Measurements from ENCODE around the gene NRXN3. TPM values are rescaled to one million over a fixed set of nuclear protein-coding genes. Genes with fewer than 3 reads are reported as not detected.

The NRXN3 gene
- total RNA-seq, 1 experiment from 2014 or later: 0.80 TPM

- no peak for DNase-seq
- Histone ChIP-seq H3K27me3 (ENCODE audit: control insufficient read depth, insufficient read depth, low read length) (no peaks in the 10 kb centered on the region), H3K36me3 (replicated peaks; ENCODE audit: control insufficient read depth, insufficient read depth, low read length) (no peaks in the 10 kb centered on the region), H3K4me3 (ENCODE audit: insufficient read depth, low read depth, low read length) (no peak overlapping the region)
Measured at GRCh38 chr14:78618368-78618767, 448.2 kb downstream of the NRXN3 start.

DNA sequence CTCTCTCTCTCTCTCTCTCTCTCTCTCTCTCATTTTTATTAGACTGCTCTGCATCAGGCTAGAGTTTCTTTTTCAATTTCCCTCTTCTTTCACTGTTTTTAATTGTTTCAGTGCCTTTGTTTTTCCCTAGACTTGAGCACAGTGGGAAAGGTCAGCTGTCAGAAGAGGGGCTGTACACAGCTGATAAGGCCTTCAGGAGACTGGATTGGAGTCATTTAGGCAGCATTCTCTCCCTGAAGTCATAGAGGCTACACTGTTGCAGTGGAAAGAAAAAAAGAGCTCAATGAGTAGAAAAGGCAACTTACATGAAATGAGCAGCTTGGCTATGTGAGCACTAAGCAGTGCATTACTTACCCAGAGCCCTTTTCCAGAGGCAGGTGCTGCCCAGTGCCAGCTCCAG is 456.9 kb downstream of the NRXN3 start:
- no peak for DNase-seq
- Histone ChIP-seq H3K36me3 (replicated peaks; ENCODE audit: control insufficient read depth, insufficient read depth, low read length) (no peaks in the 10 kb centered on the region), H3K4me3 (ENCODE audit: insufficient read depth, low read depth, low read length) (no peak overlapping the region), H3K27me3 (ENCODE audit: control insufficient read depth, insufficient read depth, low read length) (no peaks in the 10 kb centered on the region)

- DNase-seq: no peak
- no peaks in the 10 kb centered on the region for H3K27me3 ChIP-seq (ENCODE audit: control insufficient read depth, insufficient read depth, low read length)
- H3K36me3 ChIP-seq (replicated peaks; ENCODE audit: control insufficient read depth, insufficient read depth, low read length): no peaks in the 10 kb centered on the region
Measured at GRCh38 chr14:78631551-78631950, 461.4 kb downstream of the NRXN3 start.

GRCh38 chr14:78633752-78634151 is 463.6 kb downstream of the NRXN3 start:
- Histone ChIP-seq H3K27me3 (ENCODE audit: control insufficient read depth, insufficient read depth, low read length) (no peaks in the 10 kb centered on the region), H3K4me3 (ENCODE audit: insufficient read depth, low read depth, low read length) (no peak overlapping the region), H3K36me3 (replicated peaks; ENCODE audit: control insufficient read depth, insufficient read depth, low read length) (no peaks in the 10 kb centered on the region)
- peak; percentile 43 for DNase-seq

More at GRCh38 chr14:78631551-78631950, 461.4 kb downstream of the NRXN3 start:
- H3K4me3 ChIP-seq (ENCODE audit: insufficient read depth, low read depth, low read length): no peak overlapping the region

DNA sequence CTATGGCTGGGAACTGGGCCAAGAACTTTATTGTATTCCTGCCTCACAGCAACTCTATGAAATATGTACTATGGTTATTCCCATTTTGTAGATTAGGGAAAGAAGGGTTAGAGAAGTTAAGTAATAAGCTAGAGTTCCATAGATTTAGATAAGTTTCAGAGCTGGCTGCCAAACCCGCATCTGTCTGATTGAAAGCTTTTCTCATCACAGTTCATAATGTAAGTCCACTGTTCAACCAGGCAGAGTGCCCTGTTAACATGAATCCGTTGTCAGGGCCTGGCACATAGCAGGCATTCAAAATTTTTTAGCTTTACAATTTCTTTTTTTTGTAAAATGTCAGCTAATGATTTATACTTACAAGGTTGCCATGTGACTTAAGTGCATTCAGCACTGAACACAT is 467.3 kb downstream of the NRXN3 start:
- DNase-seq: no peak
- no peaks in the 10 kb centered on the region for H3K27me3 ChIP-seq (ENCODE audit: control insufficient read depth, insufficient read depth, low read length)
- H3K36me3 ChIP-seq (replicated peaks; ENCODE audit: control insufficient read depth, insufficient read depth, low read length): no peaks in the 10 kb centered on the region
- H3K4me3 ChIP-seq (ENCODE audit: insufficient read depth, low read depth, low read length): no peak overlapping the region

DNA sequence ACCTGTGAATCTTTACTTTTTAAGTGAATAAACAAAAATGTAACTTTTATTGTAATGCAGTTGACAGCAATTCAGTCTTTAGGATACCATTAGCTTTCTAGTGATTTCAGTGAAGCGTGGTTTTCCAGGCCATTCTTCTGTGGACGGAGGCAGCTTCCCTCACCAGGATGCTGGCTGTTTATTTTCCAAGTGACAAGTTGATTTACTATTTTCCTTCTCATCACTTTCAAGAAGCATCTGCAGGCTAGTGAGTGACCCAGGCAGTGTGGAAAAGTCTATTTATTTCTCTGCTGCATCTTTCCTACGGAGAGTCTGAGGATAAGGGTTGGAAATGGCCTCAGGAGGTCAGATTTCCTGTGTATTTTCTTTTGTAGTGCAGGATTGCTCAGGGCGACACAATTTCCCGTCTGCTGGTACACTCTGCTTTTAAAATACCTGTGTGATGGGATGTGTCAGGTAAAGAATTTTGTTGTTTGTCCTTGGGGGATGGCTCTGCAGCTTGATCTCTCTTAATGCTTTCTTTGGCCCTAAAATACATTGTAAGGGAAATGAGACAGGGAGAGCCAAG is 467.8 kb downstream of the NRXN3 start:
- Histone ChIP-seq H3K27me3 (ENCODE audit: control insufficient read depth, insufficient read depth, low read length) (no peaks in the 10 kb centered on the region), H3K36me3 (replicated peaks; ENCODE audit: control insufficient read depth, insufficient read depth, low read length) (no peaks in the 10 kb centered on the region), H3K4me3 (ENCODE audit: insufficient read depth, low read depth, low read length) (no peak overlapping the region)
- DNase-seq: no peak

DNA sequence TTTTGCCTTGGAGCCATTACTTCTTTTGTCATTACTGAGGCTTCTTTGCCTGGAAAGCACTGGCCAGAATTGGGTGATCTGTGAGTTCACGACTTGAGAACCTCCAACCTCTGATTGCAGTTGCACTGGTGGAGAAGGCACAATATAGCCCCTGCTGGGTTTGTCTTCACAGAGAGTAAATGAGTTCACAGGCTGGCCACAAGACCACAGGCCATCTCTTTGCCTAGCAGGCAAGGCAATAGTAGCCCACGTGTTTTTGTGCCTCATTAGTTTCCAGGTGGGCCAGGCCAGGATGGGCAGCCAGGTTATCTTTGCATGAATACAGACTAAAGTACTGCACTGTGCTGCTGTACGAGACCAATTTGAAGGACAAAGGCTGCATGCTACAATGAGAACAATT is 468.8 kb downstream of the NRXN3 start:
- Histone ChIP-seq H3K27me3 (ENCODE audit: control insufficient read depth, insufficient read depth, low read length) (no peaks in the 10 kb centered on the region), H3K36me3 (replicated peaks; ENCODE audit: control insufficient read depth, insufficient read depth, low read length) (no peaks in the 10 kb centered on the region), H3K4me3 (ENCODE audit: insufficient read depth, low read depth, low read length) (no peak overlapping the region)
- no peak for DNase-seq

- H3K4me3 ChIP-seq (ENCODE audit: insufficient read depth, low read depth, low read length): no peak overlapping the region
- H3K27me3 ChIP-seq (ENCODE audit: control insufficient read depth, insufficient read depth, low read length): no peaks in the 10 kb centered on the region
- no peaks in the 10 kb centered on the region for H3K36me3 ChIP-seq (replicated peaks; ENCODE audit: control insufficient read depth, insufficient read depth, low read length)
- DNase-seq: peak; percentile 12
Measured at GRCh38 chr14:78644824-78645559, 474.8 kb downstream of the NRXN3 start.

- no peaks in the 10 kb centered on the region; the same call in 1 of the 2 replicates for H3K36me3 ChIP-seq (replicated peaks; ENCODE audit: control insufficient read depth, insufficient read depth, low read length)
- H3K4me3 ChIP-seq (ENCODE audit: insufficient read depth, low read depth, low read length): no peak overlapping the region
- DNase-seq: no peak
- no peaks in the 10 kb centered on the region for H3K27me3 ChIP-seq (ENCODE audit: control insufficient read depth, insufficient read depth, low read length)
Measured at GRCh38 chr14:78652727-78653126, 482.6 kb downstream of the NRXN3 start.

GRCh38 chr14:78653173-78653572 is 483.0 kb downstream of the NRXN3 start:
- no peak for DNase-seq
- H3K4me3 ChIP-seq (ENCODE audit: insufficient read depth, low read depth, low read length): no peak overlapping the region
- H3K36me3 ChIP-seq (replicated peaks; ENCODE audit: control insufficient read depth, insufficient read depth, low read length): no peaks in the 10 kb centered on the region; the same call in 1 of the 2 replicates
- H3K27me3 ChIP-seq (ENCODE audit: control insufficient read depth, insufficient read depth, low read length): no peaks in the 10 kb centered on the region

- Histone ChIP-seq H3K27me3 (ENCODE audit: control insufficient read depth, insufficient read depth, low read length) (no peaks in the 10 kb centered on the region), H3K36me3 (replicated peaks; ENCODE audit: control insufficient read depth, insufficient read depth, low read length) (no peaks in the 10 kb centered on the region), H3K4me3 (ENCODE audit: insufficient read depth, low read depth, low read length) (no peak overlapping the region)
- DNase-seq: no peak
Measured at GRCh38 chr14:78657451-78657850, 487.3 kb downstream of the NRXN3 start.

GRCh38 chr14:78664841-78665240 is 494.7 kb downstream of the NRXN3 start:
- no peak overlapping the region for H3K4me3 ChIP-seq (ENCODE audit: insufficient read depth, low read depth, low read length)
- H3K36me3 ChIP-seq (replicated peaks; ENCODE audit: control insufficient read depth, insufficient read depth, low read length): no peaks in the 10 kb centered on the region
- no peaks in the 10 kb centered on the region for H3K27me3 ChIP-seq (ENCODE audit: control insufficient read depth, insufficient read depth, low read length)
- DNase-seq: no peak

DNA sequence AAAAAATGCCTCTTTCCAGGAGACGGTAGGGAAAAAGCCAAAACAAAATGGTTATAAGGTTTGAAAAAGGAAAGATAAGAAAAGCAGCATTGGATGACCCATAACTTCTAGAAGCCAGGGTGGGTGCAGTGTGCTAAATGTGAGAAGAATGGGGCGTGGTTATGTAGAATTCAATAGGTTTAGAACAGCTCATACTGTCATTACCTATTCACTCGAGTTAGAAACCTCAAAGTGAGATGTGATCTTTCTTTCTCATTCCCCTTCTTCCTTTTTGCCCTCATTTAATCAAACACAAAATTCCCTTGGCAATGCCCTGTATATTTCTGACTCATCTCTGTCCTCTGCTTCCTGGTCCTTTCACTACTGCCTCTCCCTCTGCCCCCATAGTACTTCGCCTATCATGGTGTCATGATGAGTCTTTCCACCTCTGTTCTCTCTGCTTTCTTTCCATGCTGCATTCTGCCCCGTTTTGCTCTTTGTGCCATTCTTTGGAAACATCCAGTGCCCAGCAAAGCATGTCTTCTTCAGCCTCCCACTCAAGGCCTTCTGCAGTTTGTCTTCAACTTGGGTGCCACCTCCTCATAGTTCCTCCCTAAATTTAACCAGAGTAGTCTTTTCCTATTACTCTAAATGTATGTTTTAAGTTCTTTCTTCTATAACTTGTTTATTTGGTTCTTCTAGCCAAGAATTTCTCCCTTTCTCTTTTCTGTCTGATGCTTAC is 496.3 kb downstream of the NRXN3 start:
- DNase-seq: no peak
- H3K36me3 ChIP-seq (replicated peaks; ENCODE audit: control insufficient read depth, insufficient read depth, low read length): no peaks in the 10 kb centered on the region
- H3K4me3 ChIP-seq (ENCODE audit: insufficient read depth, low read depth, low read length): no peak overlapping the region
- no peaks in the 10 kb centered on the region for H3K27me3 ChIP-seq (ENCODE audit: control insufficient read depth, insufficient read depth, low read length)

DNA sequence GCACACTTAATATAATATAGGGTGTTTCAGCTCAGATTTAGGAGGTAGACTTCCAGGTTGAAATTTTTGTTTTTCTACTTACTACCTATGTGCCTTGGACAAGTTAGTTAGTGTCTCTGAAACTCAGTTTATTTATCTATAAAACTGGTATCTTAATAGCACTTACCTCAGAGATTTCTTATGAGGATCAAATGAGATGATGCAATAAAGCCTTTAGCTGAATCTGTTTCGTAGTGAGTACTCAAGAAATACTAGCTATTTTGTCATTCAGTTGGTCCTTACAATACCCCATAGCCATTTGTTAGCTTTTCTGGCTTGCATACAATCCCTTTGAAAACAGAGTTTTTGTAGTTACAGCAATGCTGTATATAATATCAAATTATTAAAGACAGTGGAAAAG is 497.0 kb downstream of the NRXN3 start:
- no peak for DNase-seq
- Histone ChIP-seq H3K4me3 (ENCODE audit: insufficient read depth, low read depth, low read length) (no peak overlapping the region), H3K36me3 (replicated peaks; ENCODE audit: control insufficient read depth, insufficient read depth, low read length) (no peaks in the 10 kb centered on the region), H3K27me3 (ENCODE audit: control insufficient read depth, insufficient read depth, low read length) (no peaks in the 10 kb centered on the region)

- H3K36me3 ChIP-seq (replicated peaks; ENCODE audit: control insufficient read depth, insufficient read depth, low read length): no peaks in the 10 kb centered on the region
- no peak for DNase-seq
- H3K27me3 ChIP-seq (ENCODE audit: control insufficient read depth, insufficient read depth, low read length): no peaks in the 10 kb centered on the region
Measured at GRCh38 chr14:78673845-78674244, 503.7 kb downstream of the NRXN3 start.

More at GRCh38 chr14:78673845-78674244, 503.7 kb downstream of the NRXN3 start:
- H3K4me3 ChIP-seq (ENCODE audit: insufficient read depth, low read depth, low read length): no peak overlapping the region
